GM12878 (cell line): ENCODE results near the gene MFAP4. TPM values are rescaled to one million over a fixed set of nuclear protein-coding genes. Genes with fewer than 3 reads are reported as not detected.

Experiments
- ATAC-seq: fragments of 200-7000 bp; cut with Tn5 transposase; 3 replicates; pipeline ENCODE4 v1.9.1; 2020; ENCODE audit warnings: mild to moderate bottlenecking, moderate library complexity
- BruUV-seq: library from RNA; stranded (reverse); fragments of 400-500 nt; replicated peaks from 2 replicates; lab custom pipeline; 2021; lab: Mats Ljungman, UMichigan
- CTCF ChIA-PET: fragments of 300-600 bp; sonication (Branson Sonifier 250); formaldehyde crosslinking; extraction: SDS; loops from one replicate; lab custom pipeline; 2021; ENCODE audit warnings: inconsistent platforms; lab: Yijun Ruan, JAX
- POLR2A ChIA-PET: fragments of 350-600 bp; formaldehyde crosslinking; extraction: SDS; loops from one replicate; lab custom pipeline; 2021; ENCODE audit warnings: inconsistent platforms; lab: Charles Lee
- RAD21 ChIA-PET: fragments of 300-600 bp; sonication (Branson Sonifier 250); formaldehyde crosslinking; loops from one replicate; lab custom pipeline; 2023; ENCODE audit warnings: antibody characterized with exemption; ENCODE audit not compliant: unreplicated experiment; lab: Charles Lee
- SMC1A ChIA-PET: fragments of 300-600 bp; sonication (Branson Sonifier 250); formaldehyde crosslinking; loops from one replicate; lab custom pipeline; 2023; ENCODE audit not compliant: unreplicated experiment, uncharacterized antibody; lab: Charles Lee
- DNase-seq: peaks from one replicate; pipeline ENCODE4 v3.0.0-alpha.2; 2011; ENCODE audit warnings: low read depth, low spot score
- FAIRE-seq: peaks from 3 replicates; lab custom pipeline; 2011; peaks lifted over from hg19 to GRCh38; lab: Jason Lieb, UNC
- H2AFZ ChIP-seq: 2 replicates; pipeline ENCODE4 v1.6.0; 2011; ENCODE audit warnings: low read depth, low read length, control low read depth; ENCODE audit not compliant: control insufficient read depth
- H3K27ac ChIP-seq: 2 replicates; pipeline ENCODE4 v1.5.1; 2011; ENCODE audit warnings: control low read depth; ENCODE audit not compliant: control insufficient read depth, insufficient read depth
- H3K27me3 ChIP-seq, 2 experiments: replicated peaks in 1 of 2; 2 replicates each; pipeline versions ENCODE4 v1.6.0 to v1.6.1; 2011; ENCODE audit warnings: low read length in 1 of 2; ENCODE audit not compliant: control insufficient read depth in 2 of 2, insufficient read depth in 2 of 2
- H3K36me3 ChIP-seq, 2 experiments: 2 replicates each; pipeline ENCODE4 v1.5.1; 2011; ENCODE audit warnings: low read length in 1 of 2; ENCODE audit not compliant: control insufficient read depth in 2 of 2, insufficient read depth in 2 of 2
- H3K4me1 ChIP-seq: 2 replicates; pipeline ENCODE4 v1.6.1; 2011; ENCODE audit warnings: mild to moderate bottlenecking, low read length, moderate library complexity, mixed read lengths; ENCODE audit not compliant: control insufficient read depth, insufficient read depth
- H3K4me2 ChIP-seq: 2 replicates; pipeline ENCODE4 v1.6.0; 2011; ENCODE audit warnings: control low read depth; ENCODE audit not compliant: control insufficient read depth, insufficient read depth
- H3K4me3 ChIP-seq: fragments of 200-600 bp; sonication (generic); 2 replicates; pipeline ENCODE4 v1.5.1; 2016
- H3K79me2 ChIP-seq: 2 replicates; pipeline ENCODE4 v1.6.0; 2011; ENCODE audit warnings: low read length; ENCODE audit not compliant: control insufficient read depth, insufficient read depth
- H3K9ac ChIP-seq: 2 replicates; pipeline ENCODE4 v1.8.0; 2011; ENCODE audit warnings: low read length, control low read depth, mixed read lengths; ENCODE audit not compliant: control insufficient read depth, insufficient read depth
- H3K9me3 ChIP-seq: replicated peaks from 3 replicates; pipeline ENCODE4 v1.5.1; 2011; ENCODE audit warnings: mild to moderate bottlenecking, low read length; ENCODE audit not compliant: control insufficient read depth, insufficient read depth
- H4K20me1 ChIP-seq: 2 replicates; pipeline ENCODE4 v1.6.0; 2011; ENCODE audit not compliant: control insufficient read depth, insufficient read depth
- BHLHE40 ChIP-seq, 2 experiments: fragments of 450-650 bp in 1 of 2; IDR thresholded peaks; 2 replicates each; pipeline ENCODE4 v1.6.1; 2011 to 2017; ENCODE audit warnings: low read depth in 2 of 2, borderline replicate concordance in 1 of 2, improper control_type of control experiment in 1 of 2, low read length in 1 of 2, mild to moderate bottlenecking in 1 of 2
- CBFB ChIP-seq: IDR thresholded peaks from 2 replicates; pipeline ENCODE4 v1.6.1; 2016; ENCODE audit warnings: antibody characterized with exemption, low read depth
- CBX3 ChIP-seq: fragments of 200-600 bp; sonication (generic); IDR thresholded peaks from 2 replicates; pipeline ENCODE4 v1.6.1; 2016; ENCODE audit warnings: low read depth, borderline replicate concordance
- CBX5 ChIP-seq: sonication (generic); IDR thresholded peaks from 2 replicates; pipeline ENCODE4 v1.6.1; 2016; ENCODE audit warnings: low read depth, moderate library complexity, mild to moderate bottlenecking, inconsistent platforms
- EED ChIP-seq: sonication (generic); IDR thresholded peaks from 2 replicates; pipeline ENCODE4 v1.6.1; 2016; ENCODE audit warnings: antibody characterized with exemption, low read depth
- HDAC2 ChIP-seq: fragments of 200-600 bp; sonication (generic); IDR thresholded peaks from 2 replicates; pipeline ENCODE4 v1.6.1; 2017
- HDGF ChIP-seq: fragments of 450-650 bp; IDR thresholded peaks from 2 replicates; pipeline ENCODE4 v1.6.1; 2016; ENCODE audit warnings: antibody characterized with exemption
- IKZF1 ChIP-seq: fragments of 450-650 bp; conservative IDR thresholded peaks from 2 replicates; pipeline ENCODE4 v1.6.1; 2017; ENCODE audit warnings: antibody characterized with exemption, mild to moderate bottlenecking
- IKZF2 ChIP-seq, 2 experiments: fragments of 450-650 bp; IDR thresholded peaks; 2 replicates each; pipeline ENCODE4 v1.6.1; 2017; ENCODE audit warnings: mild to moderate bottlenecking in 2 of 2, moderate library complexity in 2 of 2
- LARP7 ChIP-seq: fragments of 450-650 bp; IDR thresholded peaks from 2 replicates; pipeline ENCODE4 v1.6.1; 2017; ENCODE audit warnings: mild to moderate bottlenecking
- MEF2B ChIP-seq: fragments of 450-650 bp; IDR thresholded peaks from 2 replicates; pipeline ENCODE4 v1.6.1; 2018; ENCODE audit warnings: mild to moderate bottlenecking, moderate library complexity; ENCODE audit not compliant: partially characterized antibody, poor library complexity, severe bottlenecking
- NFYB ChIP-seq: IDR thresholded peaks from 2 replicates; pipeline ENCODE4 v1.6.1; 2011; ENCODE audit warnings: low read depth, mild to moderate bottlenecking, low read length, improper control_type of control experiment, moderate library complexity; ENCODE audit not compliant: insufficient read depth
- NKRF ChIP-seq: fragments of 450-650 bp; conservative IDR thresholded peaks from 2 replicates; pipeline ENCODE4 v1.6.1; 2017; ENCODE audit warnings: mild to moderate bottlenecking, moderate library complexity
- NR2F1 ChIP-seq: fragments of 450-650 bp; conservative IDR thresholded peaks from 2 replicates; pipeline ENCODE4 v1.6.1; 2017; ENCODE audit warnings: mild to moderate bottlenecking
- PBX3 ChIP-seq: IDR thresholded peaks from 2 replicates; pipeline ENCODE4 v1.6.1; 2011; ENCODE audit warnings: mild to moderate bottlenecking, low read depth, low read length, moderate library complexity; ENCODE audit not compliant: insufficient replicate concordance
- PKNOX1 ChIP-seq: fragments of 450-650 bp; IDR thresholded peaks from 2 replicates; pipeline ENCODE4 v1.6.1; 2016; ENCODE audit warnings: mild to moderate bottlenecking
- POLR2A ChIP-seq: IDR thresholded peaks from 2 replicates; pipeline ENCODE4 v1.6.1; 2011; ENCODE audit warnings: low read depth, mild to moderate bottlenecking, low read length
- RUNX3 ChIP-seq: IDR thresholded peaks from 2 replicates; pipeline ENCODE4 v1.6.1; 2012; ENCODE audit warnings: low read length, inconsistent platforms
- SP1 ChIP-seq: IDR thresholded peaks from one replicate; pipeline ENCODE4 v1.6.1; 2011; ENCODE audit warnings: low read depth, low read length
- TCF12 ChIP-seq: IDR thresholded peaks from 2 replicates; pipeline ENCODE4 v1.6.1; 2011; ENCODE audit warnings: low read depth, mild to moderate bottlenecking, low read length
- ZNF207 ChIP-seq: fragments of 450-650 bp; IDR thresholded peaks from 2 replicates; pipeline ENCODE4 v1.6.1; 2014; ENCODE audit warnings: antibody characterized with exemption, mild to moderate bottlenecking, borderline replicate concordance
- WGBS: methylation state at CpG from one replicate; pipeline ENCODE4 v1.1.6; 2016; ENCODE audit warnings: low lambda C conversion rate; ENCODE audit not compliant: insufficient replicate concordance, insufficient coverage; ENCODE audit errors: missing lambda C conversion rate; 5-methylcytosine and 5-hydroxymethylcytosine counted together
- in situ Hi-C: fragments of 300-500 bp; cut with MboI; formaldehyde crosslinking; loops from 9 replicates; pipeline ENCODE4 v1.14.3; 2018; ENCODE audit warnings: mixed read lengths
- intact Hi-C: fragments of 100-400 bp; cut with micrococcal nuclease; formaldehyde crosslinking; loops from one replicate; pipeline ENCODE4 v1.14.2; 2022; ENCODE audit not compliant: unreplicated experiment
- polyA plus RNA-seq, 11 experiments: library from polyadenylated mRNA; depleted of rRNA in 4 of 11; unstranded in 6 of 11; stranded (reverse) in 5 of 11; fragments of >200 nt; fragmentation: Nextera tagmentation in 4 of 11; fragmentation: Illumina TruSeq in 1 of 11; extraction: Ambion mirVana in 4 of 11; extraction: Trizol in 1 of 11; gene quantifications; 1 replicate in 1 of 11; 2 replicates in 10 of 11; pipeline versions ENCODE4 v1.2.1 to v1.2.3, GENCODE V29; 2011 to 2016; ENCODE audit warnings: inconsistent platforms in 2 of 11, missing spikeins in 2 of 11, low read depth in 1 of 11
- total RNA-seq, 4 experiments: library from RNA; depleted of rRNA in 3 of 4; stranded (reverse); fragments of >200 nt in 3 of 4; fragmentation: Illumina TruSeq in 1 of 4; extraction: Trizol in 1 of 4; gene quantifications; 2 replicates each; pipeline versions ENCODE4 v1.2.1 to v1.2.3, GENCODE V29; 2013 to 2021

MFAP4 gene
- total and polyA plus RNA-seq, 10 of the 15 experiments (the other 5 are each of a cell fraction or from before 2014, with no cell fraction given) = 0.08 to 0.28 (median 0.09) TPM; not detected in 7

- TF ChIP-seq PKNOX1 (no peak), CBX3 (no peak), NR2F1 (no peak), BHLHE40 (IDR thresholded peaks at IDR 0.05; ENCODE audit: borderline replicate concordance in 1 of 2, low read depth in 2 of 2, low read length in 1 of 2) (no peak), HDGF (no peak), ZNF207 (no peak), SP1 (no peak), HDAC2 (no peak), TCF12 (no peak), PBX3 (peak; percentile 13)
- TF ChIP-seq, all 136 proteins: peak for 4
Measured at GRCh38 chr17:19371259-19372010, 15.6 kb downstream of the MFAP4 start (continued).

DNA sequence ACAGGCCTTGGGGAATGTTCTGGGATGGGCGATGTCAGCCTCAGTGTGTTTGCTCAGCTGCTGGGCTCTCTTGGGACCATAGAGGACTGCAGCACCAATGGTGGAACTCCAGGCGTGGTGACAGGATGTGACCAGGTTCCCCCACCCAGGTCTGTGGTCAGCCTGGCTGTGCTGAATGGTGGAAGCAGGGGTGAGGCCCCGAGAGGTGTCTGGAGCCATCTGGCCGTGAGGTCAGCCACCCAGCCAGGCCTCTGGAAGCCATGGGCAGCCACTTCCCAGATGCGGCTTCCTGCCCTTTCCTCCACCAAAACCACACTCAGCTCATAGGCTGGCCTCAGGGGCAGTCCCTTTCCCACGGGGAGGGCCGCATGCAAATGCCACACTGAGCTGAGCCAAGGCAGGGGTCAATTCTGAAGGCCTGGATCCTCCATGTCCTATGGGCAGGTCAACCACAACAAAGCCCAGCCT, 16.5 kb downstream of the MFAP4 start:
- Histone ChIP-seq H4K20me1 (0 out of 2 replicates have a peak, but pooled peaks cover 3% of the 10 kb centered on the region), H3K4me1 (peaks cover 26% of the 10 kb centered on the region), H3K9ac (no peak overlapping the region), H3K36me3 (no peaks in the 10 kb centered on the region), H3K79me2 (no peaks in the 10 kb centered on the region), H2AFZ (no peak overlapping the region), H3K27me3 (no peaks in the 10 kb centered on the region), H3K9me3 (no peaks in the 10 kb centered on the region), H3K4me3 (no peak overlapping the region), H3K27ac (no peak overlapping the region), H3K4me2 (peak overlapping the region; percentile 63)
- no TSS peak for BruUV-seq
- DNase-seq (no peak), FAIRE-seq (no peak), ATAC-seq (peak; percentile 82)
- in situ Hi-C loops (no loop called here), intact Hi-C loops (no loop called here)
- WGBS = 0% methylated on average over 7 of the region's 7 CpGs
- SMC1A ChIA-PET = interaction anchor here (0.7 kb wide), 2 partner anchors 9 to 77 kb away, joined by 3 to 4 read pairs; no protein-coding TSS in a partner anchor
- CTCF ChIA-PET = no interaction called here
- RAD21 ChIA-PET = no interaction called here
- POLR2A ChIA-PET = no interaction called here
- TF ChIP-seq MEF2B (no peak), NR2F1 (peak; percentile 68), CBX5 (no peak), CBFB (0 out of 2 replicates have a peak, but pooled peaks have one; percentile 22), IKZF1 (peak; percentile 62), NKRF (no peak), POLR2A (0 out of 2 replicates have a peak, but pooled peaks have one; percentile 24), NFYB (peak; percentile 65; the same call in 1 of the 2 replicates), IKZF2 (IDR thresholded peaks at IDR 0.05) (peak; percentile 45 to 56; a peak in 3 of 4 replicates), LARP7 (0 out of 2 replicates have a peak, but pooled peaks have one; percentile 17), RUNX3 (peak; percentile 78), EED (peak; percentile 38)
